Stimulated activated CD8-positive, alpha-beta memory T cell treated with anti-CD3 and anti-CD28 coated beads, Interleukin-12 subunit alpha, Interleukin-12 subunit beta, amount 100 ng/mL, for 1 hour (primary cell): Measurements from ENCODE around the gene VPS51.

Experiments used
- DNase-seq: peaks from one replicate; pipeline ENCODE4 v3.0.0-alpha.2; 2020; ENCODE audit warnings: low read depth

Gene VPS51

GRCh38 chr11:65072631-65072966 lies 23.4 kb upstream of the VPS51 start:
- no peak for DNase-seq

DNA sequence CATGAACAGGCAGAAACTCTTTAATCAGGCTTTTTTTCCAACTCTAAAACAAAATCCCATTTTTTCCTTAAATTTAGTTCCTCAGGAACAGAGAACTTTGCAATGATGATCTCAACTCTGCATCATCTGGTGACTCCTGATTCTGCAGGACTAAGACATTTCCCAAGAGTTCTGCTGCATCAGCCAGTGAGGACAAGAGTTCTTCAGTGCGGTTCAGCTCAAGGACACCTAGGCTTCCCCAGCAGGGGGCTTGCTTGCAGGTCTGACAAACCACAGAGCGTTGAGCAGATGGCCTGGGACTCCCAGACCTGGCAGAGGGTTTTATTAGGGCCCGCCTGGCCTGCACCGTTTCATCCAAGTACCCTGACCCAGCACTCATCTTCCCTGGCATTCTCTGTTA lies 18.6 kb upstream of the VPS51 start:
- DNase-seq = no peak

- DNase-seq = peak; percentile 57
These were observed 17.9 kb upstream of the VPS51 start for GRCh38 chr11:65078151-65078550.

DNA sequence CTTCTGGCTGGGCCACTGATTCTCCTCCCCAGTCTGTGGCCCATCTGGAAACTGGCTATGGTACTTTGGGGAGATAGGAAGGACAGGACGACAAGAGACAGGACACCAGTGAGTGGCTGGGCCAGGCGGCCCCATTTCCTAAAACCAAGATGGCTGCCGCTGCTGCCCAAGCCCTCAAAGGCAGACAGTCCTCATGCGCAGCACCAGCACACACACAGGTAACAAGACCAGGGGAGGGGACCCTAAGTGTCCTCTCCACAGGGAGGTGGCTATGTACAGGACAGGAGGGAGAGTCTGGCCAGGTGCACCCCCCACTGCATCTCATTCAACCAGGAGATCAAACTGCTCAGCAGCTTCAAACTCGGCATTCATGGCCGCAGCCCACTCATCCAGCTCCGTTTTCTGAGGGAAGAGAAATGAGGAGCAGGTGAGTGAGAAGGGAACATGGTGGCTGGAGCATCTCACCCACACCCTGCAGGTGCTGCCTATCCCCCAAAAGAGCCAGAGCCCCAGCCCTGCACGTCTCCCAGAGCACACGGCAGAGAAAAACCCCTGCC lies 17.1 kb upstream of the VPS51 start:
- DNase-seq = no peak

GRCh38 chr11:65083134-65083833 lies 12.7 kb upstream of the VPS51 start:
- DNase-seq = no peak

DNA sequence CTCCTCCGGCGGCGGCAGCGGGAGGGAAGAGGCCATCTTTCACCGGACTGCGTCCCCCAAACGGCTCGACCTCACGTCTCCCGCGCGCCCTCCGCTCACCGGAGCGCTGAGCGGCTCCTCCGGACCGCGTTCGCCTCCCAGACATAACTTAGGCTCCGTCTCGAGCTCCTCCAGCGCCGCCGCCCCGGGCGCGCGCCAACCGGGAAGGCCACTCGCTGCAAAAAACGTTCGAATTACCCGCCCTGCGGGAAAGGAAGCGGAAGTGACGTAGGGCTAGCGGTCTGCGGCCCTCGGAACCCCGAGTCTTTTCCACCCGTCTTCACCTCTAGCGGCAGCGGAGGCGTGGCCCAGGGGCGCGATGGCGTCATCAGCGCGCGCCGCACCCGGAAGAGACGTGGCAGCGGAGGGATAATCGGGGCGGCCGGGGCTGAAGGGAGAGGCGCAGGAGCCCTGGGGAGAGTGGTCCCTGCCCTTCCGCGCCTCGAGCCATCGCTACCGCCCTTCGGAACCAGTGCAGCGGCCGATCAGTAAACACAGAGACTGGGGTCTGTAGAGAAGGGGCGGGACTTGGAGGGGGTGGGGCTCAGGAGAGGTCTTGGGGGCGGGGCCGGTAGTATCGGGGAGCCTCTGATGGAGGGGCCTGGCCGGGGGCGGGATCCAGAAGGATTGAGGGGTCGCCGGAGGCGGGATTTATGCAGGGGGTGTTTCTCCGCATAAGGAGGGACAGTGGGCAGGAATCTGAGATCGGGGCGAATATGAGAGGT lies 12.0 kb upstream of the VPS51 start, which contains the start of the genes CDCA5 and ZFPL1:
CDCA5 (minus strand) TSS at position 207 of the 764 bp plus-strand sequence; CDS start at position 145, 62 bp downstream.
ZFPL1 (plus strand) TSS at position 389 of the 764 bp plus-strand sequence. CDS start 477 bp downstream, outside the sequence.
- peak; percentile 96 for DNase-seq

- DNase-seq = no peak
These were observed 11.2 kb upstream of the VPS51 start for GRCh38 chr11:65084598-65085375.

- no peak for DNase-seq
These were observed 10.6 kb upstream of the VPS51 start for GRCh38 chr11:65085446-65085845.

GRCh38 chr11:65086809-65087208 lies 9.2 kb upstream of the VPS51 start:
- DNase-seq = no peak

DNA sequence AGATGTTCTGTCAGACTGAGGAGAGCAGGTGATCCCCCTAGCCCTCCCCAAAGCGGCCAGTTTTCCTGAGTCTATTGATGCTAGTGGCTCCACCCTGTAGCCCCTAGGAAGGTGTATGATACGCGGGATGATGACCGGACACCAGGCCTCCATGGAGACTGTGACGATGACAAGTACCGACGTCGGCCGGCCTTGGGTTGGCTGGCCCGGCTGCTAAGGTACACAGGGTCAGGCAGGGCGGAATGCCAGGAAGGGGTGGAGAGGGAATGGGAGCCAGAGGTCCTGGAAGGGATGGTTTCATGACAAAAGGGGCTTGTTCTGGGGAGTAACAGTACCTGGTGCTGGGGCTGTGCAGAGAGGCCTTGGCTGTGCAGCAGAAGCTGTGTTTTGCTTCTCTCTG lies 8.8 kb upstream of the VPS51 start:
- no peak for DNase-seq

DNA sequence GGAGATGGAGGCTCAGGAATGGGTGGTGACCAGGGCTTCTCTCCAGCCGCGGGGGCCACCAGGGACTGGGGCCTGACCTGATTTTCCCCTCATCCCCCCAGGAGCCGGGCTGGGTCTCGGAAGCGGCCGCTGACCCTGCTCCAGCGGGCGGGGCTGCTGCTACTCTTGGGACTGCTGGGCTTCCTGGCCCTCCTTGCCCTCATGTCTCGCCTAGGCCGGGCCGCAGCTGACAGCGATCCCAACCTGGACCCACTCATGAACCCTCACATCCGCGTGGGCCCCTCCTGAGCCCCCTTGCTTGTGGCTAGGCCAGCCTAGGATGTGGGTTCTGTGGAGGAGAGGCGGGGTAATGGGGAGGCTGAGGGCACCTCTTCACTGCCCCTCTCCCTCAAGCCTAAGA lies 8.2 kb upstream of the VPS51 start:
- DNase-seq = no peak

- DNase-seq = no peak
These were observed 6.4 kb upstream of the VPS51 start for GRCh38 chr11:65089621-65090020.

GRCh38 chr11:65090628-65091027 lies 5.4 kb upstream of the VPS51 start:
- DNase-seq = no peak

DNA sequence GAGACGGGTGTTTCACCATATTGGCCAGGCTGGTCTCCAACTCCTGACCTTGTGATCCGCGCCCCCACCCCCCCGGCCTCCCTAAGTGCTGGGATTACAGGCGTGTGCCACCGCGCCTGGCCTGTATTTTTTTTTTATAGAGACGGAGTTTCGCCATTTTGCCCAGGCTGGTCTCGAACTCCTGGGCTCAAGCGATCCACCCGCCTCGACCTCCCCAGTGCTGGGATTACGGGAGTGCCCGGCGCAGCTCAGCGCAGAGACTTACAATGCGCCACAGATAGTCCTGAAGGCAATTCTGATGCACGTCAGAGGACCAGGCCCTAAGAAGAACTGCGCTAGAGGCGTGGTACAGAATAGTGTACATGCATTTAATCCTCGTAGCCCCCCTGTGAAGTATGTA lies 587 bp upstream of the VPS51 start:
- no peak for DNase-seq

- DNase-seq = no peak
These were observed 912 bp downstream of the VPS51 start for GRCh38 chr11:65096926-65097325.

DNA sequence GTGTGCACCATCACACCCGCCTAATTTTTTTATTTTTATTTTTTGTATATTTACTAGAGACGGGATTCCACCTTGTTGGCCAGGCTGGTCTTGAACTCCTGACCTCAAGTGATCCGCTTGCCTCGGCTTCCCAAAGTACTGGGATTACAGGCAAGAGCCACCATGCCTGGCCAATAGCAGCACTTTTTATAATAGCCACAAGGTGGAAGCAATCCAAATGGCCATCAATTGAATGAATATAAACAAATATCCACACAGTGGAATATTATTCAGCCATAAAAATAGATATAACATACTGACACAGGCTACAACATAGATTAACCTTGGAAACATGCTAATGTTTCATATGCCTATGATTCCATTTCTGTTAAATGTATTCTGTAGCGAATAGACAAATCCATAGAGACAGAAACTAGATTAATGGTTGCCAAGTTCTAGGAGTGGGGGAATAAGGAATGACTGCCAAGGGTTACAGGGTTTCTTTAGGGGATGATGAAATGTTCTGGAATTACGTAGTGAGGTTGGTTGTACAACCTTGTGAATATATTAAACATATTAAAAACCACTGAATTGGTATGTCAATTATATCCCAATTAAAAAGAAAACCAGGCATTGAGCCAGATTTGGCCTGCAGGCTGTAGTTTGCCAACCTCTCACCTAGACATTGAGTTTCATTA lies 4.8 kb downstream of the VPS51 start:
- DNase-seq = no peak

DNA sequence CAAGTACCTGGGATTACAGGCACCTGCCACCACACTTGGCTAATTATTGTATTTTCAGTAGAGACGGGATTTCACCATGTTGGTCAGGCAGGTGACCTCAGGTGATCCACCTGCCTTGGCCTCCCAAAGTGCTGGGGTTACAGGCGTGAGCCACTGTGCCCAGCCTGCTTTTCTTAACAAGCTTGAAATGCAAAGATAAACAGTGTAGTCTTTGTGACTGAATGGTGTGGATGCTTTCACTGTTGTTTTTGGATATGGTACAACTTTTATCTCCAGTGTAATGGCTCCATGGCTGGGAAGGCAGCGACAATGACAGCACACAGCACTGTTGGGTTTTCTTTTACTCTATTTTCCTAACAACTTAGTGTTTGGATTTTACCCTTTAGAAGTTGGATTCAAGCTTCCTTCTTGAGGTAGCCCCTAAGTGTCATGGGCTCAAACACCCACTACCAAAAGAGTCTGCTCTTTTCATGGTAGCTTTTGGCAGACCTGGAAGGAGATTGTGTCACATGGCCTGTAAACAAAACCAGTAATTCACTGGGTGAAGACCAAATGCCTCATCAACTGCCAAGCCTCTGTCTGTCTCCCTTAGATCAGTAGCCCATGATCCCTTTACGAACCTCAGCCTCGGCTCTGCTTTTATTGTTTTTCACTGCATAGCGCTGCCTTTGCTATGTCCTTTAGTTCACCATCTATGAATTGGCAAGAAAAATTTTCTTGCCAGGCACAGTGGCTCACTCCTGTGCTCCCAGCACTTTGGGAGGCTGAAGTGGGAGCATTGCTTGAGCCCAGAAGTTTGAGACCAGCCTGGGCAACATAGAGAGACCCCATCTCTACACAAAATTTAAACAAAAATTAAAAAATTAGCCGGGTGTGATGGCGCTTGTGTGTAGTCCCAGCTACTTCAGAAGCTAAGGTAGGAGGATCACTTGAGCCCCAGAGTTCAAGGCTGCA lies 6.4 kb downstream of the VPS51 start:
- DNase-seq = no peak

- DNase-seq = no peak
These were observed 7.5 kb downstream of the VPS51 start for GRCh38 chr11:65103476-65103875.

DNA sequence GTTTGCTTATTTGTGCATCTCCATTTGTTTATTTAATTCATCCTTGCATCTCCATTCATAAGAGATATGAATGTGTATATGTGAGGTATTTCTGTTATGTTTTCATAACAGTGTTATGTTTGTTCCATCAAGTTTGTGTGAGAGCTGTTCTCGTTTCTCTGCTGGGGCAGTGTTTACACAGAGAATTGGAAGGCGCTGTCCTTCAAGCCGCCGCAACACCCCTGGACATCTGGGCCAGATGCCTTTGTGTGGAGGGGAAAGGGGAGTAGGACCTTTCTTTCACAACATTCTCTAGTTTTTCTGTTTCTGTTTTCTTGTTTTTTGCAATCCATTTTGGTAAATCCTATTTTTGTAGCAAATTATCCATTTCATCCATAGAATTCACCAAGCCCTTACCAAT lies 8.6 kb downstream of the VPS51 start:
- no peak for DNase-seq

DNA sequence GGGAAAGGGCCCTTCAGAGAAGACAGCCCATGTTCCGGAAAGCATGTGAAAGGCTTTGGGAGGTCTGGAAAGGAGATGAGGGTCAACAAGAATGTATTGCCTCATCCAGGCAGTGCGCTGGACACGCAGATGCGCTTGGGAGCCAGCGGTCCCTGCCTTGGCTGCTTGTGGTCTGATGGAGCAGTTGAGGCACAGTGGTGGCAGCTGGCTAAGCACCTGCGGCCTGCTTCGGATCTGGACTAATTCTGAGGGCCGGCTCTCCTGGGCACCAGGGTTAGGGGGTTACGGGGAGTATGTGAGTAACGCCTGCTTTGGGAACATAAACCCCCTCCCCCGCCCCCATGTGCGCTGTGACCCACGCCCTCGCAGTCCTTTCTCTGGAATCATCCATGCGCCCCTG lies 11.1 kb downstream of the VPS51 start:
- no peak for DNase-seq
